OCI-LY7 (cell line): ENCODE measurements around the gene KLF11. TPM values are rescaled to one million over a fixed set of nuclear protein-coding genes. Genes with fewer than 3 reads are reported as not detected.

Source experiments
- BruUV-seq: library from RNA; stranded (reverse); fragments of 400-500 nt; replicated peaks from 2 replicates; lab custom pipeline; 2021; lab: Mats Ljungman, UMichigan
- CTCF ChIA-PET: fragments of 300-600 bp; sonication (Branson Sonifier 250); formaldehyde crosslinking; loops from one replicate; lab custom pipeline; 2022; ENCODE audit warnings: antibody characterized with exemption; ENCODE audit not compliant: unreplicated experiment; lab: Charles Lee
- POLR2A ChIA-PET: fragments of 300-600 bp; sonication (Branson Sonifier 250); formaldehyde crosslinking; loops from one replicate; lab custom pipeline; 2022; ENCODE audit warnings: antibody characterized with exemption; lab: Charles Lee
- DNase-seq: peaks from one replicate; pipeline ENCODE4 v3.0.0-alpha.2; 2015; ENCODE audit warnings: low spot score
- H2AFZ ChIP-seq: fragments of 200-600 bp; sonication (generic), shearing (Covaris generic); 2 replicates; pipeline ENCODE4 v1.6.1; 2014; ENCODE audit warnings: mild to moderate bottlenecking, antibody characterized with exemption, low read length, moderate library complexity
- H3K27ac ChIP-seq: fragments of 200-600 bp; sonication (generic); 2 replicates; pipeline ENCODE4 v1.5.1; 2014; ENCODE audit warnings: mixed run types, low read depth, mild to moderate bottlenecking, moderate library complexity, low read length, inconsistent platforms; ENCODE audit not compliant: poor library complexity, severe bottlenecking
- H3K36me3 ChIP-seq: fragments of 200-600 bp; sonication (generic); 2 replicates; pipeline ENCODE4 v1.6.1; 2014; ENCODE audit warnings: mild to moderate bottlenecking, antibody characterized with exemption, low read length, moderate library complexity, mixed read lengths; ENCODE audit not compliant: insufficient read depth
- H3K4me1 ChIP-seq: fragments of 200-600 bp; sonication (generic); 2 replicates; pipeline ENCODE4 v1.5.1; 2014; ENCODE audit warnings: mild to moderate bottlenecking, low read length; ENCODE audit not compliant: insufficient read depth, poor library complexity, severe bottlenecking
- H3K4me2 ChIP-seq: fragments of 200-600 bp; sonication (generic); 2 replicates; pipeline ENCODE4 v1.6.1; 2014; ENCODE audit warnings: mild to moderate bottlenecking, low read length
- H3K4me3 ChIP-seq: fragments of 200-600 bp; sonication (generic); 2 replicates; pipeline ENCODE4 v1.5.1; 2014; ENCODE audit warnings: mild to moderate bottlenecking, low read depth, low read length; ENCODE audit not compliant: poor library complexity, severe bottlenecking
- H3K79me2 ChIP-seq: fragments of 200-600 bp; sonication (generic); 2 replicates; pipeline ENCODE4 v1.6.1; 2016; ENCODE audit warnings: low read depth, mild to moderate bottlenecking, low read length, moderate library complexity, mixed read lengths; ENCODE audit not compliant: insufficient read depth
- H3K9me2 ChIP-seq: fragments of 200-600 bp; sonication (generic); 2 replicates; pipeline ENCODE4 v1.6.1; 2016; ENCODE audit warnings: mild to moderate bottlenecking, low read length, mixed read lengths; ENCODE audit not compliant: insufficient read depth
- H3K9me3 ChIP-seq: fragments of 200-600 bp; sonication (generic); 2 replicates; pipeline ENCODE4 v1.6.1; 2014; ENCODE audit warnings: mild to moderate bottlenecking, mixed run types, low read length, mixed read lengths
- H4K20me1 ChIP-seq: fragments of 200-600 bp; sonication (generic); 2 replicates; pipeline ENCODE4 v1.6.1; 2014; ENCODE audit warnings: mild to moderate bottlenecking, antibody characterized with exemption, low read length, moderate library complexity, mixed read lengths; ENCODE audit not compliant: insufficient read depth
- EZH2phosphoT487 ChIP-seq: fragments of 200-600 bp; sonication (generic); IDR thresholded peaks from 2 replicates; pipeline ENCODE4 v1.6.1; 2018; ENCODE audit warnings: low read depth, borderline replicate concordance, mild to moderate bottlenecking, mixed run types, antibody characterized with exemption, low read length, moderate library complexity, mixed read lengths
- intact Hi-C: fragments of 100-400 bp; cut with micrococcal nuclease; formaldehyde crosslinking; loops from one replicate; pipeline ENCODE4 v1.10.0; 2022; ENCODE audit not compliant: unreplicated experiment
- total RNA-seq, 2 experiments: library from RNA; depleted of rRNA in 1 of 2; stranded (reverse); fragments of >200 nt in 1 of 2; shearing (Covaris generic) in 1 of 2; gene quantifications; 2 replicates each; pipeline ENCODE4 v1.2.3, GENCODE V29; 2014 to 2022
- TF ChIP-seq, protein P1 (sequence below): fragments of 200-600 bp; sonication (generic); conservative IDR thresholded peaks from 2 replicates; pipeline ENCODE4 v1.5.1; 2014; ENCODE audit warnings: mild to moderate bottlenecking, antibody characterized with exemption, low read length, moderate library complexity, mixed read lengths

The KLF11 gene
- total RNA-seq, 2 experiments from 2014 or later: 6.5 to 14.9 TPM

DNA sequence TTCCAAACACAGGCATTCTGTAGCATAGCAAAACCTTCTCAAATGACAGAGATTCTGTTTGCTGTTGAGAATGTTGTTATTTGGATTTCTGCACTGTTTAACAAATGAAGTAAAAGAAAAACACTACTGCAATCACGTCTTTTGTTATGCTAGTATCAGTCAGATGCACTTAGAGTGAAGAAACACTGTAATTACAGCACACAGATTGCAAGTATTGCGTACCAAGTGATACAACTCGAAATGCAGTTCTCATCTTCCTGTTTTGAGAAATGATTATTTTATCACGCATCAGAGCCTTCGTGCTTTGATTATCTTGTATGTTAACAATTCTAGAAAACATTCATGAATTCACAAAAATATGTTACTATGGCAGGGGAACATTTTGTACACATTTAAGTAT, 41.8 kb upstream of the KLF11 start:
- no peak for DNase-seq
- H3K36me3 ChIP-seq: no peaks in the 10 kb centered on the region
- H2AFZ ChIP-seq: no peak overlapping the region
- H3K27ac ChIP-seq: no peak overlapping the region
- H3K4me1 ChIP-seq: no peaks in the 10 kb centered on the region
- BruUV-seq: no TSS peak
- CTCF ChIA-PET: no interaction called here
- H3K79me2 ChIP-seq: no peaks in the 10 kb centered on the region
- H3K4me2 ChIP-seq: no peak overlapping the region
- no peak overlapping the region for H3K4me3 ChIP-seq
- no peaks in the 10 kb centered on the region for H4K20me1 ChIP-seq
- no peaks in the 10 kb centered on the region for H3K9me2 ChIP-seq
- TF ChIP-seq EZH2phosphoT487: no peak
- TF ChIP-seq, protein P1, sequence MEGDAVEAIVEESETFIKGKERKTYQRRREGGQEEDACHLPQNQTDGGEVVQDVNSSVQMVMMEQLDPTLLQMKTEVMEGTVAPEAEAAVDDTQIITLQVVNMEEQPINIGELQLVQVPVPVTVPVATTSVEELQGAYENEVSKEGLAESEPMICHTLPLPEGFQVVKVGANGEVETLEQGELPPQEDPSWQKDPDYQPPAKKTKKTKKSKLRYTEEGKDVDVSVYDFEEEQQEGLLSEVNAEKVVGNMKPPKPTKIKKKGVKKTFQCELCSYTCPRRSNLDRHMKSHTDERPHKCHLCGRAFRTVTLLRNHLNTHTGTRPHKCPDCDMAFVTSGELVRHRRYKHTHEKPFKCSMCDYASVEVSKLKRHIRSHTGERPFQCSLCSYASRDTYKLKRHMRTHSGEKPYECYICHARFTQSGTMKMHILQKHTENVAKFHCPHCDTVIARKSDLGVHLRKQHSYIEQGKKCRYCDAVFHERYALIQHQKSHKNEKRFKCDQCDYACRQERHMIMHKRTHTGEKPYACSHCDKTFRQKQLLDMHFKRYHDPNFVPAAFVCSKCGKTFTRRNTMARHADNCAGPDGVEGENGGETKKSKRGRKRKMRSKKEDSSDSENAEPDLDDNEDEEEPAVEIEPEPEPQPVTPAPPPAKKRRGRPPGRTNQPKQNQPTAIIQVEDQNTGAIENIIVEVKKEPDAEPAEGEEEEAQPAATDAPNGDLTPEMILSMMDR: no peak
- intact Hi-C loops: no loop called here
- H3K9me3 ChIP-seq: no peaks in the 10 kb centered on the region
- POLR2A ChIA-PET: no interaction called here

DNA sequence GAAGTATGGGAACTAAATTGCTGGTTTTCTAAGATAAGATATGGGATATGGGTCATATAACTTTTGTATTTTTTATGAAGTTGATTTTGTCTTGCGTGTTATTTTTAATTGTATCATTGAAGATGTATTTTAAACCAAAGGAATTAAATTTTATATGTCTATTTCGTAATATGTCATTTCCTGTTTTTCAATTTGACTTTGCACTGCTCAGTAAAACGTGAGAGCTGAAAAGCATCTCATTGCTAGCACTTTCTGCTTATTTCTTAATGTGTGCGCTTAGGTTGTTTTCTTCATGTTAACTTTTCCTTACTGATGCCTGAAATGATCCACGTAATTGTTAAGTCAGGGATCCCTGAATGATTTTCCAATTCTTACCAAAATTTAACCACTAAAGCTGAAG, 41.2 kb upstream of the KLF11 start:
- Histone ChIP-seq H3K9me3 (no peaks in the 10 kb centered on the region), H3K79me2 (no peaks in the 10 kb centered on the region), H3K4me3 (no peak overlapping the region), H3K36me3 (no peaks in the 10 kb centered on the region), H3K4me1 (no peaks in the 10 kb centered on the region), H3K27ac (no peak overlapping the region), H3K4me2 (no peak overlapping the region), H2AFZ (no peak overlapping the region), H3K9me2 (no peaks in the 10 kb centered on the region), H4K20me1 (no peaks in the 10 kb centered on the region)
- no TSS peak for BruUV-seq
- no peak for TF ChIP-seq EZH2phosphoT487
- TF ChIP-seq, protein P1: no peak
- DNase-seq: no peak
- ChIA-PET CTCF (no interaction called here), POLR2A (interaction anchor here (0.7 kb wide), 1 partner anchor 566 kb away, joined by 3 read pairs; no protein-coding TSS in a partner anchor)
- intact Hi-C loops: no loop called here

DNA sequence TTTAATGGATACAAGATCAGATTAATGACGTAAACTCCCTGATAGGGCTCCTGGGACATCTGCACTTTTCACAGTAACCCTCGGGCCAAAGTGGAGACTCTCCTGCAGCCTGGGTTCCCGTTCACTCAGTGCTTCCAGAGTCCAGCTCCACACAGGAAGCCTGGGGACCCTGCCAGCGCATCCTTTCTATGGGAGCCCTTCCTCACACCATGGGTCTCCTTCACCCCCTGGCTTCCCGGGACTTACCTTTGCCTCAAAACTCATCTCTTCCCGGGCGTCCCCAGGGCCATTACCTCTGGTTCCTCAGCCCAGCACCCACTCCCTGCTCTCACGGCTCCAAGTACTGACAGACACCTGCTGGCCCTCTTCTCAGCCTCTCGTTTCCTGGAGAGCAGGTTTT, 40.7 kb upstream of the KLF11 start:
- DNase-seq: no peak
- H3K9me3 ChIP-seq: no peaks in the 10 kb centered on the region
- H3K79me2 ChIP-seq: no peaks in the 10 kb centered on the region
- ChIA-PET CTCF (no interaction called here), POLR2A (interaction anchor here (0.7 kb wide), 1 partner anchor 566 kb away, joined by 3 read pairs; no protein-coding TSS in a partner anchor)
- BruUV-seq: no TSS peak
- intact Hi-C loops: no loop called here
- no peak overlapping the region for H3K4me2 ChIP-seq
- no peak overlapping the region for H2AFZ ChIP-seq
- no peaks in the 10 kb centered on the region for H3K9me2 ChIP-seq
- no peaks in the 10 kb centered on the region for H4K20me1 ChIP-seq
- H3K36me3 ChIP-seq: no peaks in the 10 kb centered on the region
- no peaks in the 10 kb centered on the region for H3K4me1 ChIP-seq
- no peak overlapping the region for H3K4me3 ChIP-seq
- no peak for TF ChIP-seq EZH2phosphoT487
- TF ChIP-seq, protein P1: no peak
- no peak overlapping the region for H3K27ac ChIP-seq
